Activated naive CD4-positive, alpha-beta T cell treated with anti-CD3 and anti-CD28 coated beads for 36 hours (primary cell): ENCODE results near the gene RBM18. TPM values are rescaled to one million over a fixed set of nuclear protein-coding genes. Genes with fewer than 3 reads are reported as not detected.

Experiments
- CTCF ChIA-PET: fragments of 350-600 bp; sonication (Branson Sonifier 250); formaldehyde crosslinking; loops from one replicate; lab custom pipeline; 2021; ENCODE audit warnings: antibody characterized with exemption; lab: Charles Lee
- DNase-seq: peaks from one replicate; pipeline ENCODE4 v3.0.0-alpha.2; 2020
- H3K27ac Mint-ChIP-seq: one replicate; pipeline ENCODE4 v1.8.0; 2021; ENCODE audit warnings: mild to moderate bottlenecking, mixed read lengths
- H3K27me3 Mint-ChIP-seq: one replicate; pipeline ENCODE4 v1.8.0; 2021; ENCODE audit warnings: low read depth, mixed read lengths
- H3K36me3 Mint-ChIP-seq: one replicate; pipeline ENCODE4 v1.8.0; 2021; ENCODE audit warnings: low read depth, mixed read lengths
- H3K4me1 Mint-ChIP-seq: one replicate; pipeline ENCODE4 v1.8.0; 2021; ENCODE audit warnings: low read depth, mixed read lengths
- H3K4me3 Mint-ChIP-seq: one replicate; pipeline ENCODE4 v1.8.0; 2021; ENCODE audit warnings: mild to moderate bottlenecking, moderate library complexity, mixed read lengths
- H3K9me3 Mint-ChIP-seq: one replicate; pipeline ENCODE4 v1.8.0; 2021; ENCODE audit warnings: mixed read lengths
- intact Hi-C: fragments of 100-400 bp; cut with micrococcal nuclease; formaldehyde crosslinking; loops from one replicate; pipeline ENCODE4 v1.15.1; 2023
- total RNA-seq, 2 experiments: library from RNA; stranded (reverse); gene quantifications; one replicate each; pipeline ENCODE4 v1.2.3, GENCODE V29; 2021

Gene RBM18
- total RNA-seq, 2 experiments from 2014 or later, result 25.8 to 25.9 TPM

DNA sequence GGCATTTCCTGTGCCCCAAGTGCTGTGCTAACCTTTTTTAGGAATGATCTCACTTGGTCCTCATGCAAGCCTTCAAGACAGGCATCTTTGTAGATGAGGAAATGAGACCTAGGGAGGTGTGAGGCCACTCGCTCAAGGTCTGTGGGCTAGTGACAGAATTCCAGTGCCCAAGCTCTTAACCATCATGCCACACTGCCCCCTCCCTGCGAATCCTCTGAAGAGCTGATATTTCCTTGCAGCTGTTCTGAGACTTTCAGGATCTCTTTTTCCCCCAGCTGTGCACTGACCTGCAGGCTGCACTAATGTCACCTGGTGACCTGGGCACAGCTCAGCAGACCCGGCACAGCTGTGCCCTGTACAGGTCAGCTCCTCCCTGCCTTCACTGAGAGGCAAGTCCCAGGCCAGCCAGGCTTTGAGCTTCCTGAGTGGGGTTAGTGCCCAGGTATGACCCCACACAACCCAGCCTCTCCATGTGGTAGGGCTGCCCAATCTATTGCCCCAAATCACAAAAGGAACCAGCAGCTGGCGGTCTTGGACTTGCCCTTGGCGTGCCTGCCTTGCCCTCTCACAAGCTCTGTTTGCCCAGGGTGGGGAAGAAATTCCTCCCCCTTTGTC, 72.3 kb downstream of the RBM18 start:
- Mint-ChIP-seq H3K4me1 (no peaks in the 10 kb centered on the region), H3K27ac (no peak overlapping the region), H3K36me3 (no peaks in the 10 kb centered on the region), H3K9me3 (no peaks in the 10 kb centered on the region), H3K4me3 (no peak overlapping the region), H3K27me3 (peaks cover 3% of the 10 kb centered on the region)
- no peak for DNase-seq
- CTCF ChIA-PET, result interaction anchor here (0.6 kb wide), 1 partner anchor 31 kb away, joined by 3 read pairs; no protein-coding TSS in a partner anchor
- intact Hi-C loops, result loop anchor here (10.0 kb wide), 1 partner anchor 68 kb away; no protein-coding TSS in a partner anchor

- Mint-ChIP-seq H3K27ac (no peak overlapping the region), H3K4me1 (no peaks in the 10 kb centered on the region), H3K4me3 (no peak overlapping the region), H3K27me3 (peaks cover 3% of the 10 kb centered on the region), H3K9me3 (no peaks in the 10 kb centered on the region), H3K36me3 (no peaks in the 10 kb centered on the region)
- intact Hi-C loops, result loop anchor here (10.0 kb wide), 1 partner anchor 67 kb away; no protein-coding TSS in a partner anchor
- DNase-seq, result no peak
- CTCF ChIA-PET, result interaction anchor here (0.6 kb wide), 1 partner anchor 67 kb away, joined by 3 read pairs; no protein-coding TSS in a partner anchor
Observed at GRCh38 chr9:122191584-122191983, 73.1 kb downstream of the RBM18 start.

DNA sequence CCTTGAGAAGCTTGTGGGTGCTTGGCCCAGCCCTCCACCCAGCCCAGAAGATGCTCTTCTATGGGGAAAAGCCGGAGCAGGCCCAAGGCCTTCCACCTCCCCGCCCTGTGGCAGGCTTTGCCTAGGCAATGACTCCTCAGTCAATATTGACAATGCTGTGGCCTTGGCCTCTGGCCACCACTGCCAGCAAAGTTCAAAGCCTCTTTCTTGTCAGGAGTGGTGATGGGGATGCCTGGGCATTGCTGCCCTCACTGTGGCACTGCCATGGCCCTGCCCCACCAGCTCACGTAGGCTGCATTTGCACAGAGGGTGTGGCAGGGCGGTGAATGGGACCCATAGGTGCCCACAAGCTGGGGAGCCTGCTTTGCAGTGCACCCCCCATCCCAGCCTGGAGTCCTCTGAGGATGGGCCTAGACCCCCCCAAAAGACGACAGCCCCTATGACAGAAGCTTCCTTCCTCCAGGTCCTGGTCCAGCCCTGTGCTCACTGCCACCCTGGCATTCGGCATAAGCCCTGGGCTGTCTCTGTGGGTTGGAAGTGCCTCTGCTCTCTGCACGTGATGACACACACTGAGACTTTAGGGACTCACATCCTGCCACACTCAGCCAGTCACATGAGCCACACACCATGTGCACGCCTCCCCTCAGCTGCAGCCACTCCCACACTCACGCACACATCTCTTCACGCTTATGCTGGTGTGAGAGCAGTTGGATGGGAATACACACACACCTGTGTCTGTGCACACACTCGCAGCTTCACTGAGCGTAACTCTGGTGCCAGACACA, 73.9 kb downstream of the RBM18 start:
- no peak for DNase-seq
- Mint-ChIP-seq H3K27me3 (peaks cover 3% of the 10 kb centered on the region), H3K9me3 (no peaks in the 10 kb centered on the region), H3K4me1 (no peaks in the 10 kb centered on the region), H3K36me3 (no peaks in the 10 kb centered on the region), H3K27ac (no peak overlapping the region), H3K4me3 (no peak overlapping the region)
- CTCF ChIA-PET, result interaction anchor here (0.6 kb wide), 1 partner anchor 68 kb away, joined by 3 read pairs; no protein-coding TSS in a partner anchor
- intact Hi-C loops, result loop anchor here (10.0 kb wide), 1 partner anchor 66 kb away; no protein-coding TSS in a partner anchor

- H3K36me3 Mint-ChIP-seq, result no peaks in the 10 kb centered on the region
- CTCF ChIA-PET, result no interaction called here
- intact Hi-C loops, result no loop called here
- DNase-seq, result no peak
- no peak overlapping the region for H3K4me3 Mint-ChIP-seq
- peaks cover 2% of the 10 kb centered on the region for H3K27me3 Mint-ChIP-seq
- H3K27ac Mint-ChIP-seq, result no peak overlapping the region
- no peaks in the 10 kb centered on the region for H3K9me3 Mint-ChIP-seq
- no peaks in the 10 kb centered on the region for H3K4me1 Mint-ChIP-seq
Observed at GRCh38 chr9:122188369-122188768, 76.3 kb downstream of the RBM18 start.

Other genes starting within 250 kb of the RBM18 start
- under 1 TPM; 0.84 to 0.86 TPM for gene TTLL11, start 171.5 kb downstream of the RBM18 start, total RNA-seq
- gene NDUFA8, start 105.1 kb downstream of the RBM18 start, total RNA-seq, result 10 to 100 TPM; 45.5 to 47.9 TPM
- gene MORN5, start 104.9 kb downstream of the RBM18 start, total RNA-seq, result not detected
- under 1 TPM in 1 of 2 experiments, not detected in 1; 0.10 TPM for gene LHX6, start 35.9 kb downstream of the RBM18 start, total RNA-seq
- gene MRRF, start within 50 bp of the RBM18 start, total RNA-seq, result 10 to 100 TPM; 51.0 TPM
- gene PTGS1, start 106.2 kb upstream of the RBM18 start, total RNA-seq, result not detected
- not detected for gene OR1J1, start 213.1 kb upstream of the RBM18 start, total RNA-seq
- gene OR1J2, start 246.0 kb upstream of the RBM18 start, total RNA-seq, result not detected